NCI-H524 (cell line): ENCODE measurements around the gene TRIM41.

Experiments used
- DNase-seq, 2 experiments: peaks; one replicate each; lab custom pipeline; 2025; lab: John Stamatoyannopoulos, UW

Gene TRIM41

DNA sequence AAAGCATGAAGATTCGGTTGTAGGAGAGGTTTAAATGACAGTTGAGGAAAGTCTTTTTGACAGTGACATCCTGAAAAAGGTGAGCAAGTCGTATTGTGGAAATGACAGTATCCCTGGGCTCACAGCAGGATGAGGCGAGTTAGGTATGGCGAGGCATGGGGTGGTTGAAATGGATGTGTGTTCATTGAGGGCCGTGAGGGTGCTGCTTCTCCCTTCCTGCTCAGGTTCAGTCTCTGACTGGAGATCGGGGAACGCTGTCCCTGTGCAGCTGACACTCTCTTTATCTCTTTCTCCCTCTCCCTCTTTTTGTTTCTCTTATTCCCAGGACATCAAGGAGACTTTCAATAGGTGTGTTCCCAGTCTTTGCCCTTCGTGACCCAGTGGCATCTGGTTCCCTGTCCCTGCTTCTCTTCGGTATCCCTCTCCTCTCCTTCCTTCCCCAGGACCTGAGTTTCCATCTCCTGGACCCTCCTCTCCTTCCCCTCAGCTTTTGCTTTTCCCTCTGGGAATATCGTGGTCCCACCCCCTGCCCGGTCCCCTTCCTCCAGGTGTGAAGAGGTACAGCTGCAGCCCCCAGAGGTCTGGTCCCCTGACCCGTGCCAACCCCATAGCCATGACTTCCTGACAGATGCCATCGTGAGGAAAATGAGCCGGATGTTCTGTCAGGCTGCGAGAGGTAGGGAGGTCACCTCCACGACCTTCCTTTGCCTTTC is 10.2 kb downstream of the TRIM41 start:
- DNase-seq = no peak

- DNase-seq = no peak
Measured at GRCh38 chr5:181233801-181234454, 10.8 kb downstream of the TRIM41 start.

DNA sequence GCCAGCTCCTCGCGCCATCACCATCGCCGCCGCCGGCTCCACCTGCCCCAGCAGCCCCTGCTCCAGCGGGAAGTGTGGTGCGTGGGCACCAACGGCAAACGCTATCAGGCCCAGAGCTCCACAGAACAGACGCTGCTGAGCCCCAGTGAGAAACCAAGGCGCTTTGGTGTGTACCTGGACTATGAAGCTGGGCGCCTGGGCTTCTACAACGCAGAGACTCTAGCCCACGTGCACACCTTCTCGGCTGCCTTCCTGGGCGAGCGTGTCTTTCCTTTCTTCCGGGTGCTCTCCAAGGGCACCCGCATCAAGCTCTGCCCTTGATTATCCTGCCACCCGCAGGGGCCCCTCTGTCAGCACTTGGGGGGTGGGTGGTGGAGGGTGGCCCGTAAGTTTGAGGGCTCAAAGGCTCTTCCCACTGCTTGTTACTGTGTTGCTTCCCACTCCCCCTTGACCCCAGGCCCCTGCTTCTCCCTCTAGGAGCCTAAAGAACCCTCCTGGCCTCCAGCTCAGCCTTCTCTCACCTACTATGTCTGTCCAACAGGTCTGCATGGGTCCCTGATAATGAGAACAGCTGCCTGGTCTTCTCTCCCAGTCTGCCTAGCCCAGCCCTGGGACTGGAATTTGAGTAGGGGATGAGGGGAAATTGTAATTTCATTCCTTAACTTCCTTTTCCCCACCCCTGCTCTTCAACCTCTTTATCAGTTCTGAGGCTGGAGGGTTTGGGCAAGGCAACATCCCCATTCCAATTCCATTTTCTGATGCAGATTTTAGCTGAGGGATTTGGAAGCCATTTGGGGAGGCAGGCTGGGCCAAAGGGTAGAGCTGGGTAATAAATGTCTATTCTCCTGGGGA is 11.6 kb downstream of the TRIM41 start:
- DNase-seq = no peak

DNA sequence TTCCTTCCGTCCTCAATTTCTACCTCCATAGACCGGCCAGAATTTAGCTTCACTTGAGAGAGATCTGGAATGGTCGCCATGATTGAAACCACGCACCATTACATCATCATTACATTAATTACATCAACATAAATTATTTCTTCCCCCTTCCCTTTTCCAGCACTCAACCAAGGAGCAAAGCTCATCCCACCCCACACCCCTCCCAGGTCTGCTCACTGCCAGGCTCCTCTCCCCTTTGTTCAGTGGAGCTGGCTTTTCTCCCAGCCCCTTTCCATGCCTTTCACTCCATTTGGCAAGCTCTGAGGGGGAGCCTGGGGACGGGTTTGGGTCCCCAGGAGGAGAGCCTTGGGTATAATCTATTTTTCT is 12.2 kb downstream of the TRIM41 start:
- no peak for DNase-seq

DNA sequence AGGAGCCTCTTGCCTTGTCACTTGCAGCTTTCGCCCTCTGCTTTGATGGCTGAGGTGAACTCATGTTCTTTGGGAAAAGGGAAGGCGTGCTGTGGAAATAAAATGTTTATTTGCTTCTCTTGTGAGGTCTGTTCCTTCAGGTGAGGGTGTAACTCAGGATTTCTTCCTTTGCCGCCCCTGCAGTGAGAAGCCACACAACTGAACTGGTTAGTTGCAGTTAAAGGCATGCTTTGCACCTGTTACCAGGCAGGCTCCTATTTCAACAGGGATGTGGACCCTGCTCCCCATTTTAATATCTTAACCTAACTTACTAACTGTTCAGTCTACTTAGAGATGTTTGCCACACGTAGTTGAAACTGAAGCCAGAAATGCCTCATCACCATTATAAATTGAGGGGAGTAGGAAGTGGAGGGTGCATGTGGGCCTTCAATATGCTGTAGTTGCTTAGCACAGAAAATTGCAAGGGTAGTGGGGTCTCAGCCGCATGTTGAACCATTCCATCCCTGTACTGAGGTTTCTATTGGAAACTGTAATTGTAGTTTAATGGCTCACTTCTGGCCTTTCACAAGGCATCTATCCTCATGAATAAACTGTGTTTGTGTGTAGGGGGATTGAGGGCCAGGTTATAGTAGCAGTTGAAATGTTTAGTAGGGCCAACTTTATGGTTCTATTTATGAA is 12.7 kb downstream of the TRIM41 start:
- DNase-seq = no peak

DNA sequence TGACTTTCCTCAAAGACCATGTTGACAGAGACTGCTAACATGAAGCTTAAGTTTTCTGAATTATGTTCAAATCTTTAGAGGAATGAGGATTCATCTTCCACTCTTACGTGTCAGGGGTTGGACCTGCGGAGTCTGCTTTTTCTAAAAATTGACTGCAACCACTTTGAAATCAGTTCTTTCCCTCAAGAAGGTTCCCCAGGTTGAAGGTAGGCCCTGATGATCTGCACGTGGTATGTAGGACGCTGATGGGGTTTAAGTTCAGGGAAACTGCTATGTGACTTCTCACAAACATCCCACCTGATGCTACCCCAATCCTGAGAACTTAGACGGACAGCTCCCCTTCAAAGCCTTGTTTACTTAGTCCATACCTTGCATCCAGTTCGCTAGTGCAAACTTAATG is 13.4 kb downstream of the TRIM41 start:
- no peak for DNase-seq

GRCh38 chr5:181236954-181237641 is 14.0 kb downstream of the TRIM41 start:
- DNase-seq = no peak

- no peak for DNase-seq
Measured at GRCh38 chr5:181237729-181238385, 14.8 kb downstream of the TRIM41 start.

GRCh38 chr5:181239062-181239663 is 16.1 kb downstream of the TRIM41 start:
- DNase-seq = no peak

GRCh38 chr5:181241393-181241975 is 18.4 kb downstream of the TRIM41 start:
- DNase-seq = no peak

GRCh38 chr5:181242031-181242451 is 19.0 kb downstream of the TRIM41 start:
- DNase-seq = no peak

GRCh38 chr5:181243018-181243563 is 20.0 kb downstream of the TRIM41 start:
- DNase-seq = no peak

GRCh38 chr5:181243564-181244343 is 20.7 kb downstream of the TRIM41 start, which contains the start of gene RACK1:
RACK1 (minus strand) TSS chr5:181243906; CDS start chr5:181243800, 106 bp downstream.
- no peak for DNase-seq

DNA sequence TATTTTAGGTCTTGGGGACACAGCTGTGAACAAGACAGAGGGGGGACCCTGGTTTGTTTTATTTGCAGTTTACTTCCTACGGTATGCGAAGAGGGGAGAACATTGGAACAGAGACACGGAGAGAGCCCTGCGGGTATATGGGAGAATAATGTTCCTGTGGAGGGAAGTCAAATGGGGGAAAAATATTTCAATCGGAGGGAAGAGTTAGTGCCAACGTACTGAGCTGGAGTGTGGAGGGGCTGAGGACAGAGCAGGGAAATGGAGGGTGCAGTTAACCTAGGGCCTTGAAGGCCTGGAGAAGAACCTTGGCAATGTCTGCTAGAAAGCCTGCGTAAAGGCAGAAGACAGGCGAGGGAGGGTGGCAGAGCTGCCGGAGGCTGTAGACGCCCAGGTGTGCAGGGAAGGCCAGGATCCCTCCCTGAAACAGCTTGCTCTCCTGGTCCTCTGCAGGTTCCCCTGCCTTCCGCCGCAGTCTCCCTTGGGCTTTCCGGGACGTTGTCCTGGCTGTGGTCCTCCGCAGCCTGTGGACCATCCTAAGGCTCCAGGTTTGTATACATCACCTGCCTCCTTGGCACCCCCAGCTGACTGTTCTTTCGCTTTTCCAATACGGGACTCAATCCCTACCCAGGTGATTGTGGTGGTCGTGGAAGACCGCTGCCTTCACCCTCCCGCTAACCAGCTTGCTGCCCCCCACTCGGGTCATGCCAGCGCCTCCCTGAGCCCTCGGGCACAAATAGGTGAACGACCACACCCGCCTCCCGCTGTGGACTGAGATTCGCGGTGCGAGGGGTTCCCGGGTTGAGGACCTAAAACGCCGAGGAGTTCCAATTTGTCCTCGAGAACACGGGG is 22.6 kb downstream of the TRIM41 start:
- no peak for DNase-seq

- no peak for DNase-seq
Measured at GRCh38 chr5:181246276-181247049, 23.4 kb downstream of the TRIM41 start.

- no peak for DNase-seq
Measured at GRCh38 chr5:181248277-181248676, 25.2 kb downstream of the TRIM41 start.

- no peak for DNase-seq
Measured at GRCh38 chr5:181255276-181255675, 32.2 kb downstream of the TRIM41 start.
